Astrocyte (in vitro differentiated cells and primary cell): ENCODE results near the gene ECSIT. TPM values are rescaled to one million over a fixed set of nuclear protein-coding genes. Genes with fewer than 3 reads are reported as not detected.

ENCODE experiments used
- DNase-seq: peaks from one replicate; pipeline ENCODE4 v3.0.0-alpha.2; 2010; ENCODE audit warnings: low read depth
- FAIRE-seq: peaks from 2 replicates; lab custom pipeline; 2011; peaks lifted over from hg19 to GRCh38; lab: Jason Lieb, UNC
- H2AFZ ChIP-seq: 2 replicates; pipeline ENCODE4 v1.6.0; 2012; ENCODE audit warnings: low read depth, low read length, inconsistent platforms
- H3K27ac ChIP-seq: 2 replicates; pipeline ENCODE4 v1.5.1; 2011; ENCODE audit warnings: low read depth, low read length, inconsistent platforms
- H3K27me3 ChIP-seq: 2 replicates; pipeline ENCODE4 v1.6.0; 2011; ENCODE audit warnings: low read length, inconsistent platforms; ENCODE audit not compliant: insufficient read depth
- H3K36me3 ChIP-seq: 2 replicates; pipeline ENCODE4 v1.5.1; 2011; ENCODE audit warnings: low read length, inconsistent platforms; ENCODE audit not compliant: insufficient read depth
- H3K4me1 ChIP-seq: 2 replicates; pipeline ENCODE4 v1.5.1; 2011; ENCODE audit warnings: low read length, inconsistent platforms; ENCODE audit not compliant: insufficient read depth
- H3K4me2 ChIP-seq: 2 replicates; pipeline ENCODE4 v1.6.0; 2012; ENCODE audit warnings: low read length, inconsistent platforms
- H3K4me3 ChIP-seq: 2 replicates; pipeline ENCODE4 v1.5.1; 2011; ENCODE audit warnings: low read depth, mild to moderate bottlenecking, low read length, inconsistent platforms; ENCODE audit not compliant: insufficient read depth
- H3K79me2 ChIP-seq: 2 replicates; pipeline ENCODE4 v1.6.0; 2012; ENCODE audit warnings: mild to moderate bottlenecking, low read length, inconsistent platforms; ENCODE audit not compliant: insufficient read depth
- H3K9ac ChIP-seq: 2 replicates; pipeline ENCODE4 v1.6.0; 2012; ENCODE audit warnings: mild to moderate bottlenecking, low read length, inconsistent platforms
- H3K9me3 ChIP-seq: 2 replicates; pipeline ENCODE4 v1.5.1; 2012; ENCODE audit warnings: low read depth, mild to moderate bottlenecking, low read length, inconsistent platforms; ENCODE audit not compliant: insufficient read depth
- H4K20me1 ChIP-seq: 2 replicates; pipeline ENCODE4 v1.6.0; 2012; ENCODE audit warnings: low read length, inconsistent platforms; ENCODE audit not compliant: insufficient read depth
- H3K27ac Mint-ChIP-seq: one replicate; pipeline ENCODE4 v1.8.0; 2021; ENCODE audit warnings: mild to moderate bottlenecking, mixed read lengths; ENCODE audit not compliant: unreplicated experiment
- H3K27me3 Mint-ChIP-seq: one replicate; pipeline ENCODE4 v1.8.0; 2021; ENCODE audit warnings: low read depth, mixed read lengths; ENCODE audit not compliant: unreplicated experiment
- H3K36me3 Mint-ChIP-seq: one replicate; pipeline ENCODE4 v1.8.0; 2021; ENCODE audit warnings: low read depth, mixed read lengths; ENCODE audit not compliant: unreplicated experiment
- H3K4me1 Mint-ChIP-seq: one replicate; pipeline ENCODE4 v1.8.0; 2021; ENCODE audit warnings: low read depth, mixed read lengths; ENCODE audit not compliant: unreplicated experiment
- H3K4me3 Mint-ChIP-seq: one replicate; pipeline ENCODE4 v1.8.0; 2021; ENCODE audit warnings: mild to moderate bottlenecking, moderate library complexity, mixed read lengths; ENCODE audit not compliant: unreplicated experiment
- H3K9me3 Mint-ChIP-seq: one replicate; pipeline ENCODE4 v1.8.0; 2021; ENCODE audit warnings: mild to moderate bottlenecking, mixed read lengths; ENCODE audit not compliant: unreplicated experiment
- CTCF ChIP-seq: IDR thresholded peaks from 2 replicates; pipeline ENCODE4 v1.5.1; 2011; ENCODE audit warnings: low read depth, mild to moderate bottlenecking, inconsistent platforms, low read length, moderate library complexity; ENCODE audit not compliant: insufficient read depth
- EZH2 ChIP-seq: IDR thresholded peaks from 2 replicates; pipeline ENCODE4 v1.6.1; 2012; ENCODE audit warnings: mild to moderate bottlenecking, low read length, inconsistent platforms; ENCODE audit not compliant: insufficient read depth
- total RNA-seq: library from RNA; stranded (reverse); gene quantifications from 2 replicates; pipeline ENCODE4 v1.2.1, GENCODE V29; 2021

Gene ECSIT
- total RNA-seq, 1 donor from 2014 or later, result 21.9 TPM

GRCh38 chr19:11519138-11519537 is 9.8 kb downstream of the ECSIT start:
- Histone ChIP-seq H3K27ac (no peak overlapping the region), H3K27me3 (no peaks in the 10 kb centered on the region), H3K36me3 (no peaks in the 10 kb centered on the region), H3K9ac (no peak overlapping the region), H3K79me2 (no peaks in the 10 kb centered on the region), H3K4me1 (no peaks in the 10 kb centered on the region), H2AFZ (no peak overlapping the region), H3K4me2 (no peak overlapping the region), H4K20me1 (no peaks in the 10 kb centered on the region), H3K9me3 (no peaks in the 10 kb centered on the region), H3K4me3 (no peak overlapping the region)
- H3K27ac Mint-ChIP-seq, result no peak overlapping the region
- DNase-seq (no peak), FAIRE-seq (no peak)
- H3K4me1 Mint-ChIP-seq, result no peaks in the 10 kb centered on the region
- TF ChIP-seq CTCF, result no peak
- no peaks in the 10 kb centered on the region for H3K27me3 Mint-ChIP-seq
- H3K36me3 Mint-ChIP-seq, result peaks cover 12% of the 10 kb centered on the region
- no peak overlapping the region for H3K4me3 Mint-ChIP-seq
- no peaks in the 10 kb centered on the region for H3K9me3 Mint-ChIP-seq

- Histone ChIP-seq H3K9me3 (no peaks in the 10 kb centered on the region), H3K4me1 (no peaks in the 10 kb centered on the region), H3K36me3 (no peaks in the 10 kb centered on the region), H3K27me3 (no peaks in the 10 kb centered on the region), H3K27ac (no peak overlapping the region), H3K4me3 (no peak overlapping the region), H2AFZ (no peak overlapping the region), H3K4me2 (no peak overlapping the region), H3K9ac (no peak overlapping the region), H3K79me2 (no peaks in the 10 kb centered on the region), H4K20me1 (no peaks in the 10 kb centered on the region)
- Mint-ChIP-seq H3K9me3 (no peaks in the 10 kb centered on the region), H3K4me1 (no peaks in the 10 kb centered on the region), H3K27me3 (no peaks in the 10 kb centered on the region), H3K36me3 (peaks cover 15% of the 10 kb centered on the region), H3K4me3 (no peak overlapping the region), H3K27ac (no peak overlapping the region)
- no peak for DNase-seq
- FAIRE-seq, result no peak
- TF ChIP-seq EZH2 (no peak), CTCF (no peak)
Measured at GRCh38 chr19:11513946-11514345, 15.0 kb downstream of the ECSIT start.

- FAIRE-seq (no peak), DNase-seq (no peak)
- Histone ChIP-seq H3K79me2 (no peaks in the 10 kb centered on the region), H4K20me1 (no peaks in the 10 kb centered on the region), H3K4me2 (no peak overlapping the region), H3K36me3 (no peaks in the 10 kb centered on the region), H3K27ac (no peak overlapping the region), H2AFZ (no peak overlapping the region), H3K9me3 (no peaks in the 10 kb centered on the region), H3K27me3 (no peaks in the 10 kb centered on the region), H3K4me1 (peaks cover 6% of the 10 kb centered on the region), H3K9ac (no peak overlapping the region), H3K4me3 (no peak overlapping the region)
- no peaks in the 10 kb centered on the region for H3K27me3 Mint-ChIP-seq
- H3K4me1 Mint-ChIP-seq, result no peaks in the 10 kb centered on the region
- no peak overlapping the region for H3K4me3 Mint-ChIP-seq
- H3K27ac Mint-ChIP-seq, result no peak overlapping the region
- TF ChIP-seq EZH2, result no peak
- TF ChIP-seq CTCF, result no peak
- H3K9me3 Mint-ChIP-seq, result no peaks in the 10 kb centered on the region
- peaks cover 8% of the 10 kb centered on the region for H3K36me3 Mint-ChIP-seq
Measured at GRCh38 chr19:11510444-11510843, 18.5 kb downstream of the ECSIT start.
